Effector memory CD4-positive, alpha-beta T cell (primary cell): Measurements from ENCODE around the gene ADGRA3.

Experiments
- DNase-seq, 3 donors: peaks; one replicate each; pipeline ENCODE4 v3.0.0-alpha.2; 2020
- H3K27ac ChIP-seq: 2 replicates; pipeline ENCODE4 v1.7.0; 2013; ENCODE audit warnings: mild to moderate bottlenecking, low read length, moderate library complexity; ENCODE audit not compliant: insufficient read depth, poor library complexity, severe bottlenecking
- H3K27me3 ChIP-seq: replicated peaks from 2 replicates; pipeline ENCODE4 v1.7.0; 2013; ENCODE audit warnings: mild to moderate bottlenecking, low read length; ENCODE audit not compliant: insufficient read depth, control insufficient read depth, poor library complexity, severe bottlenecking
- H3K36me3 ChIP-seq: 2 replicates; pipeline ENCODE4 v1.7.0; 2013; ENCODE audit warnings: mild to moderate bottlenecking, low read length, moderate library complexity; ENCODE audit not compliant: control insufficient read depth, insufficient read depth
- H3K4me1 ChIP-seq: 2 replicates; pipeline ENCODE4 v1.7.0; 2013; ENCODE audit warnings: low read length, mild to moderate bottlenecking; ENCODE audit not compliant: control insufficient read depth, insufficient read depth, poor library complexity, severe bottlenecking
- H3K4me3 ChIP-seq: 2 replicates; pipeline ENCODE4 v1.7.0; 2013; ENCODE audit warnings: low read length, low read depth, mild to moderate bottlenecking; ENCODE audit not compliant: insufficient read depth, poor library complexity, severe bottlenecking
- H3K9me3 ChIP-seq: 2 replicates; pipeline ENCODE4 v1.7.0; 2013; ENCODE audit warnings: mild to moderate bottlenecking, low read length, moderate library complexity; ENCODE audit not compliant: control insufficient read depth

The ADGRA3 gene

GRCh38 chr4:22514001-22514400, 1.9 kb downstream of the ADGRA3 start:
- H3K4me3 ChIP-seq = no peak overlapping the region
- no peak overlapping the region for H3K27ac ChIP-seq
- no peaks in the 10 kb centered on the region for H3K27me3 ChIP-seq
- H3K36me3 ChIP-seq = no peaks in the 10 kb centered on the region
- no peak for DNase-seq
- H3K4me1 ChIP-seq = no peaks in the 10 kb centered on the region
- H3K9me3 ChIP-seq = no peaks in the 10 kb centered on the region

GRCh38 chr4:22512306-22512705, 3.6 kb downstream of the ADGRA3 start:
- H3K36me3 ChIP-seq = no peaks in the 10 kb centered on the region
- no peaks in the 10 kb centered on the region for H3K27me3 ChIP-seq
- H3K9me3 ChIP-seq = no peaks in the 10 kb centered on the region
- no peak overlapping the region for H3K27ac ChIP-seq
- H3K4me1 ChIP-seq = no peaks in the 10 kb centered on the region
- H3K4me3 ChIP-seq = no peak overlapping the region
- no peak for DNase-seq

- H3K4me1 ChIP-seq = no peaks in the 10 kb centered on the region
- H3K27me3 ChIP-seq = no peaks in the 10 kb centered on the region
- no peak overlapping the region for H3K27ac ChIP-seq
- no peaks in the 10 kb centered on the region for H3K36me3 ChIP-seq
- no peaks in the 10 kb centered on the region for H3K9me3 ChIP-seq
- DNase-seq = no peak
- H3K4me3 ChIP-seq = no peak overlapping the region
Observed at GRCh38 chr4:22510750-22511149, 5.1 kb downstream of the ADGRA3 start.

DNA sequence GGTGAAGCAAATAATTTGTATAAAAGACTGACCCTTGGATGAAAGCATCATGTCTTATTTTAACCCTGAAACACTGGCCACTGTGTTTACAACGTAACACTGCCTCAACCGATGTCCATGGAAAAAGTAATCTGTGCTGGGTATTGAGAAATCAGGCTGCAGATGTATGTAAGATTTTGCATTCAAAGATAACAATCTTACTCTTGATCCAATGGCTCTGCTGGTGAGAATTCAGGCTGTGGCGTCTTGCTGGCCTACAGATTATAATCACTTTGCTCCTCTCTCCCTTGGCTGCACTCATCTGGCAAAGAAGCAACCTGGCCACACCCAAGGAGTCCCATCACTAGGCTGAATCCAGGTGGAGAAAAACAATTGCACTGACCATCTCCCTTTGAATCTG, 7.5 kb downstream of the ADGRA3 start:
- DNase-seq = no peak
- no peaks in the 10 kb centered on the region for H3K36me3 ChIP-seq
- H3K4me3 ChIP-seq = no peak overlapping the region
- H3K27ac ChIP-seq = no peak overlapping the region
- H3K9me3 ChIP-seq = no peaks in the 10 kb centered on the region
- H3K4me1 ChIP-seq = no peaks in the 10 kb centered on the region
- no peaks in the 10 kb centered on the region for H3K27me3 ChIP-seq

DNA sequence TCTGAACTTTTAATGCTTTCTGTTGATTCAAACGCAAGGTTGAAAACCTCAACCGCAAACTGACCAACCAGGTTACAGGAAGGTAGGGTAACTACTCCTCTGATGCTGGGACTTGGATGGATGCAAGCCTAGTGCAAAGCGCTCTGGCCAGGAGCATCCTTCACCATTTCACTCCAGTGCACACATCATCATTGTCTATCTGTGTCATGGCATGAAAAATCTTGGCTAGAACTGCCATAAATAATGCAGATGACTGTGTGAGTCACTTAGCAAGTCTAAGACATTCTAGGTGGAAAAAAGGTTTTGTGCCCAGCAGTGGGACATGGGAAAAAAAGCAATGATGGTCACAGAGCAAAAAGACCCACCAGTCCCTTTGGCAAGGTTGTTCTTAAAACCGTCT, 10.9 kb downstream of the ADGRA3 start:
- no peaks in the 10 kb centered on the region for H3K27me3 ChIP-seq
- H3K9me3 ChIP-seq = no peaks in the 10 kb centered on the region
- no peak for DNase-seq
- no peak overlapping the region for H3K4me3 ChIP-seq
- no peak overlapping the region for H3K27ac ChIP-seq
- H3K36me3 ChIP-seq = no peaks in the 10 kb centered on the region
- H3K4me1 ChIP-seq = no peaks in the 10 kb centered on the region

- Histone ChIP-seq H3K9me3 (no peaks in the 10 kb centered on the region), H3K36me3 (no peaks in the 10 kb centered on the region), H3K4me1 (no peaks in the 10 kb centered on the region), H3K27me3 (no peaks in the 10 kb centered on the region), H3K4me3 (no peak overlapping the region), H3K27ac (no peak overlapping the region)
- DNase-seq = no peak
Observed at GRCh38 chr4:22504447-22504846, 11.4 kb downstream of the ADGRA3 start.

GRCh38 chr4:22502895-22503814, 12.7 kb downstream of the ADGRA3 start:
- DNase-seq = no peak
- Histone ChIP-seq H3K27ac (no peak overlapping the region), H3K9me3 (no peaks in the 10 kb centered on the region), H3K4me1 (no peaks in the 10 kb centered on the region), H3K27me3 (no peaks in the 10 kb centered on the region), H3K36me3 (no peaks in the 10 kb centered on the region), H3K4me3 (no peak overlapping the region)

DNA sequence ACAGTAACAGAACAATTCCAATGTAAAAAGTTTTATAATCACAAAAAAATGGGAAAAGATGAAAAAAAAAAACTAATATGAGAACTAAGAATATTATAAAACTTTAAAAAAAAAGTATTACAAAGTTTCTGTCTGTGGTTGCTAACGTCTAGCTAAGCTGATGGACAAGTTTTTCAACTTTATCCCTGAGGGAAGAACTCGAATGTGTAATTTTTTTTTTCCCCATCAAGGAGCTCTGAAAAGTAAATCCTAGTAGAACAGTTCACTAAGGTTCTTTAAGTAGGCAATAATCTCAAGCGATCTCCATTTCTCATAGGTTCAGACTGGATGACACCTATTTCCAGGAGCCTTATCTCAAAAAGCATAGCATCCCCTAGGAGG, 14.2 kb downstream of the ADGRA3 start:
- DNase-seq = no peak
- no peaks in the 10 kb centered on the region for H3K4me1 ChIP-seq
- no peaks in the 10 kb centered on the region for H3K36me3 ChIP-seq

GRCh38 chr4:22500831-22501714, 14.8 kb downstream of the ADGRA3 start:
- Histone ChIP-seq H3K9me3 (no peaks in the 10 kb centered on the region), H3K27ac (no peak overlapping the region), H3K4me1 (no peaks in the 10 kb centered on the region), H3K4me3 (no peak overlapping the region), H3K27me3 (no peaks in the 10 kb centered on the region), H3K36me3 (no peaks in the 10 kb centered on the region)
- no peak for DNase-seq

More for the DNA sequence above, 14.2 kb downstream of the ADGRA3 start:
- no peaks in the 10 kb centered on the region for H3K27me3 ChIP-seq
- no peak overlapping the region for H3K4me3 ChIP-seq
- H3K27ac ChIP-seq = no peak overlapping the region
- no peaks in the 10 kb centered on the region for H3K9me3 ChIP-seq

- Histone ChIP-seq H3K36me3 (no peaks in the 10 kb centered on the region), H3K4me1 (no peaks in the 10 kb centered on the region)
Observed at GRCh38 chr4:22500128-22500611, 15.7 kb downstream of the ADGRA3 start.

More at GRCh38 chr4:22500128-22500611, 15.7 kb downstream of the ADGRA3 start:
- H3K4me3 ChIP-seq = no peak overlapping the region
- DNase-seq = no peak
- H3K27ac ChIP-seq = no peak overlapping the region
- no peaks in the 10 kb centered on the region for H3K27me3 ChIP-seq
- H3K9me3 ChIP-seq = no peaks in the 10 kb centered on the region
